ENCODE results near the gene SEPTIN6.

- no peak for TF ChIP-seq EHMT2 (IDR thresholded peaks at IDR 0.05; ENCODE audit: borderline replicate concordance, low read depth, low read length)
- no peak; the same call in 1 of the 2 replicates for TF ChIP-seq MYC (CRISPR knock-in tag; IDR thresholded peaks at IDR 0.05; ENCODE audit: borderline replicate concordance)
- no peak for TF ChIP-seq HDAC1 (CRISPR knock-in tag; IDR thresholded peaks at IDR 0.05)
- TF ChIP-seq HMGXB4 (CRISPR knock-in tag; IDR thresholded peaks at IDR 0.05; ENCODE audit: borderline replicate concordance in 1 of 2, low read depth in 1 of 2) = no peak; a peak in 3 of 4 replicates
Observed at GRCh38 chrX:119693040-119693995, at the start of gene SEPTIN6.

Data from HepG2 (cell line).